ENCODE data around the gene LRRC8A. TPM values are rescaled to one million over a fixed set of nuclear protein-coding genes. Genes with fewer than 3 reads are reported as not detected.
A peak's percentile ranks its signal among the peaks of the same experiment; 100 is the strongest.

Gene LRRC8A
- total RNA-seq, 1 donor from 2014 or later = 44.4 TPM

DNA sequence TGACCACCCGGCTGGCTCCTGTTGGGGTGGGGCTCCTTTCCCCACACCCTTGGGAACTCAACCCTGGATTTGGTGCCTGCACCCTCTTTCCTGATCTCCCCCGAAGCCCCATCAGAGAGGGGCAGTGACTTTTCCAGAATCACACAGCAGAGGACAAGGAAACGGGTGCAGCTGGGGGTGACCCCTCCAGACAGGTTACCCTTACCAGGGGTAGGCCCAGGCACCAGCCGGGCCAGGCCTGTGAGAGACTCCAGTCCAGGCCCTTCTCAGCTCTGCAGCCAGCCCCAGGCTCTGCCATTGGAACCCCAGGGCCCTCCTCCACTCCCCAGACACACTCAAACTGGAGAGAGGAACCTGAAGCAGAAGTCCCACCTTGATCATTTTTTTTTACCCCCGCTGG is 19.9 kb downstream of the LRRC8A start:
- DNase-seq (ENCODE audit: low read depth) = no peak

DNA sequence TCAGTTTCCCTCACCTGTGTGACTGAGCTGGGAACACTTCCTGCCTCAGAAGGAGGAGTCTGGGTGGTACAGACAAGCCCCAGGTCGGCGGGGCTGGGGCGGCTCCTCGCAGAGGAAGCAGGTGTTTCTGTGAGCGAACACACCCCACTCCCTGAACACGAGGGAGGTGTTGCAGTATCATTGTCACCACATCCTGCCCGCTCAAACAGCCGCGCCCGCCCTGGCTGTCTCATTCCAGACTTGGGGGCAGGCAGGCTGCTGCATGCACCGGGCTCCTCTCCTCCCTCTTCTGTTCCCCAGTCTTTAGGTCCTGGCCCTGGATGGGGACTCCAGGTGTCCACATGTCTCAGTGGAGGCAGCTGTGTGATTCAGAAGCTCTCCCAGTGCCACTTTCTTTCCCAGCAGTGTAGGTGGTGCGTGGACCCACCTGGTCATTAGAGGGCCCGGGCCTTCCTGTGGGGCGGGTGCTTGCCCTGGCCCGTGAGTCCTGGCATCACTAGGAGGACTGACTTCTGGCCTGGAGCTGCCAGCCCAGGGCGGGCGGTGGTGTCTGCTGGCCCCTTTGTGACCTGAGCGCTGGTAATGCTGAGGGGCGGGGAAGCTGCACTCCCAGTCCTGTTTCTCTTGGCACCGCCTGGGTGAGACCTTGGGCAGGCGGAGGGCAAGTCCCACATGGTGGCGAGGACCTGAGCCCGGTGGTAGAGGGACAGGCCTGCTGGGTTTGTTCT is 20.6 kb downstream of the LRRC8A start:
- DNase-seq (ENCODE audit: low read depth) = no peak

DNA sequence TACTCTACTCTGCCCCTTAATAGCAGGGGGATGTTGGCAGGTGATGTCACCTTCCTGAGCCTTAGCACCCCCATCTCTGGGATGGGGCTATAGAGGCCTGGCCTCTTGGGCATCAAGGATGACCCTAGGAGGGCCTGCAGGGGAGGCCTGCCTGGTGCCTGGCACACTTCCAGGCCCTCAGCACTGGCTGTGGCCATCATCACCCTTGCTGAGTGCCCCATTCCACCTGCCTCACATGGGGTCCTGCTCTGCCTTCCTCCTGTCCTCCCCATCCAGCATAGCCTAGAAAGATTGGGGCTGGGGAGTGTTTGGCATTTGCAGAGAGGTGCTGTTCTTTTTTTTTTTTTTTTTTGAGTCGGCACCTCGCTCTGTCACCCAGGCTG is 21.1 kb downstream of the LRRC8A start:
- DNase-seq (ENCODE audit: low read depth) = no peak

DNA sequence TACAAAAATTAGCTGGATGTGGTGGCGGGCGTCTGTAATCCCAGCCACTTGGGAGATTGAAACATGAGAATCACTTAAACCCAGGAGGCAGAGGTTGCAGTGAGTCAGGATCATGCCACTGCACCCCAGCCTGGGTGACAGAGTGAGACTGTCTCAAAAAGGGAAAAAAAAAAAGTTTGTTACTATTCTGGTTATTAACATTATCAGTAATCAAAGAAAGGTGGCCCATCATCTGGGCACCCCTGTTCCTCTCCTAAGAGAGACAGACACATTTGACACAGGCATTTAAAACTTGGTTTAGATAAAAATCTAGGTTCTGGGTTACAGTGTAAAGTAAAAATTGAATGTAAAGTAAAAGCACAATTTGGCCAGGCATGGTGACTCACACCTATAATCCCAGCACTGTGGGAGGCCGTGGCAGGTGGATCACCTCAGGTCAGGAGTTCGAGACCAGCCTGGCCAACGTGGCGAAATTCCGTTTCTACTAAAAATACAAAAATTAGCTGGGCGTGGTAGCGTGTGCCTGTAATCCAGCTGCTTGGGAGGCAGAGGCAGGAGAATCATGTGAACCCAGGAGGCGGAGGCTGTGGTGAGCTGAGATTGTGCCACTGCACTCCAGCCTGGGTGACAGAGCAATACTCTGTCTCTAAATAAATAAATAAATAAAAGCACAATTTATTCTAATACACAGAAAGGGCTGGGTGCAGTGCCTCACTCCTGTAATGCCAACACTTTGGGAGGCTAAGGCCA is 22.1 kb downstream of the LRRC8A start:
- DNase-seq (ENCODE audit: low read depth) = no peak

DNA sequence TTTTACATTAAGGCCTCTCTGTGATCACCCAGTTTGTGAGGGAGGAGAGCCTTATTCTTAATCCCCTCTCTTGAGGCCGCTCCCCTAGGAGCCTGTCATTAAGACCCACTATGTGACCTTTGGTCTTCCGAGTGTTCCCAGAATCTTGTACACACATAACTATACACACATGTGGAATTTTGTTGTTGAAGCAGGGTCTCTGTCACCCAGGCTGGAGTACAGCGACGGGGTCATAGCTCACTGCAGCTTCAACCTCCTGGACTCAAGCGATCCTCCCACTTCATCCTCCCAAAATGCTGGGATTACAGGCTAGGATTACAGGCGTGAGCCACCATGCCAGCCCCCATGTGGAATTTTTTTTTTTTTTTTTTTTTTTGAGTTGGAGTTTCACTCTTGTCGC is 24.0 kb downstream of the LRRC8A start:
- no peak for DNase-seq (ENCODE audit: low read depth)

DNA sequence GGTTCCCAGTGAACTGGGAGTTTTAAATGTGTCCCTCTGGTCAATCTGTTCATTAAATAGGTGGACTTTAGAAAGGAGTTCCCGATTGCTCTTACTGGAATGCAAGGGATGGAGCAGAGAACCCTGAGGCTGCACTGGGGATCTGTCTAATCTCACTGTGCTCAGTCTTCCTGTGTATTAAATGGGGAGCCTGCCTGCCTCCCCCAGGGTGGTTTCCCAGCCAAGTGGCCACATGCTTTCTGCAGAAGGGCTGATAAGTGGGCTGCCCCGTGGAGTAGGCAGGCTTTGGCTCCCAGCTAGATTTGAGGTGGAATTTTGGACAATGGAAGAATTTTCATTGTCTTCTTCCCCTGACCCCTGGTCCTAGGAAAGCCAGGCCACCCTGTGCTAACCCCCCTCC is 24.8 kb downstream of the LRRC8A start:
- DNase-seq (ENCODE audit: low read depth) = no peak

DNA sequence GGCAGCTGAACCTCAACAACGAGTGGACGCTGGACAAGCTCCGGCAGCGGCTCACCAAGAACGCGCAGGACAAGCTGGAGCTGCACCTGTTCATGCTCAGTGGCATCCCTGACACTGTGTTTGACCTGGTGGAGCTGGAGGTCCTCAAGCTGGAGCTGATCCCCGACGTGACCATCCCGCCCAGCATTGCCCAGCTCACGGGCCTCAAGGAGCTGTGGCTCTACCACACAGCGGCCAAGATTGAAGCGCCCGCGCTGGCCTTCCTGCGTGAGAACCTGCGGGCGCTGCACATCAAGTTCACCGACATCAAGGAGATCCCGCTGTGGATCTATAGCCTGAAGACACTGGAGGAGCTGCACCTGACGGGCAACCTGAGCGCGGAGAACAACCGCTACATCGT is 26.4 kb downstream of the LRRC8A start:
- no peak for DNase-seq (ENCODE audit: low read depth)

DNA sequence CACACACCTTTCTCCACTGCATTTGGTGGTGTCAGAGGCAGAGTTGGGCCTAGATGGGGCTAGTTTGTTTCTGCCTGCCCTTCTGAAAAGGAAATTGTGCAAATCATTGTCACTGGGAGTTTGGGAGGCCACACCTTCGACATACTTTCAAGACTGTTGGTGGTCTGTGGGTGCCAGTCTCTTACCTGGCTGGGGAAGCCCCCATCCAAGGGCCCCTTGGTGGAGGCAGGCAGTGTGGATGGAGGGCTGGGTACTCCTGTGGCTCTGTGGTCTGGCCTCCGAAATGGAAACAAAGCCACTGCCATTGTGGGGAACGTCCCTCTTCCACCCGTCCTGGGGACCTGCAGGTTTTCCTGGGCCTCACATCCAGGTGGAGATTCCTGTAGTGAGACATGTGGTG is 27.9 kb downstream of the LRRC8A start:
- DNase-seq (ENCODE audit: low read depth) = no peak

DNA sequence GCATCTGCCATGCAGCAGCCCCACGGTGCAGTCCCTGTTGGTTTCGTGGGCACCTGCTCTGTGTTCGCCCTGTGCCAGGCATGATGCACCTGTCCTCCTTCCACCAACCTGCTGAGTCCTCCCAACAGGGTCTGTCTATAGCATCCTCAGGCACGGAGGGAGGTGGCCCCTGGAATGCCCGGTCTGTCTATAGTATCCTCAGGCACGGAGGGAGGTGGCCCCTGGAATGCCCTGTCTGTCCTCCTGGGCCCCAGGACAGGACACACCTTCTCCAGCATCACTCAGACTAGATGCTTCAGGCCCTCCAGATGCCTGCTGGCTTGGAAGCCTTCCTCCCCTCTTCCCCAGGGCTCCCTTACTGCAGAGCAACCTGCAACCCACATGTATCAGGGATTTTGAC is 29.0 kb downstream of the LRRC8A start:
- DNase-seq (ENCODE audit: low read depth) = no peak

DNA sequence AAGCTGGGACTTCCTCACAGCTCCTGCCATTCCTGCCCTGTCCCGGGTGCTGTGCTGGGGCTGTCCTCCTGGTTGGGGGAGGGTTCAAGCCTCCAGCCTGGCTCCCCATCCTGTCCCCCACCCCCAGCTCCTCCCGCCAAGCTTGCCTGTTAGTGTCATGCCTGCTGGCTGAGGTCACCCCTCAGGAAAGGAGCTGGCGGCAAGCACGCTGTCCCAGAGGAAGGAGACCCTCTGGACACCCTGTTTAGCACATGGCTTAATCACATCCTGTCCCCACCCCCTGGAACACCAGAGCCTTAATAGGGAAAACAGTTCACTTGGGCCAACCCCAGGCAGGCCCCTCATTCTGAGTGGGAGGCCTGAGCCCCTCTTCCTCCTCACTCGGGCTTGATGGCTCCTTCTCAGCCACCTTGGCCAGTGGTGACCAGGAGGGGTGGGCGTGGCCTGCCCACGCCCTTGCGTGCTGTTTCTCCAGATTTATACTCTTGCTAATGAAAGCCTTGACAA is 29.6 kb downstream of the LRRC8A start:
- peak; percentile 63 for DNase-seq (ENCODE audit: low read depth)

DNA sequence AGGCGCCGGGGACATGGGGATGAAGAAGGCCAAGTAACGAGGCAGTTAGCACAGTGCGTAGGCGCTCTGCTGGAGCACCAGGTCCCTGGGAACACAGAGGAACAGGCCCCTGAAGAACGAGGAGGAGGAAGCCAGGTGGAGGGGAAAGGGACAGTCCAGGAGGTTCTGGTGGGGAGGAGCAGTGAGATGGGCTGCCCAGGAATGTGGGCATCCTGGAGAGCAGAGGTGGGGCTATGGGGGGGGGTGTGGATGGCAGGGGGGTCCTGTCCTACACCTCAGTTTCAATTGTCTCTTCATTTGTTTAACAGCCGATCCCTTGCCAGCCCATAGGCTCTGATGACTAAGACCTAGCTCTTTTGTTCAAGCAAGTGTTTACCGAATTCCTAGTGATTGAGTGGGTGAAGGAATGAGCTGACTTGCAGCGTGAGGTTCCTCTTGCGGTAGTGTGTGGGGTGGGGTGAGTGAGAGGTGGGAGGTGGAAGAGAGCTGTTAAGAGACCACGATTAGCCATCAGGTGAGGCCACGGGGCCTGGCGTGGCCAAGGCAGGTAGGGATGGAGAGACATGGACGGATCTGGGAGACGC is 30.4 kb downstream of the LRRC8A start:
- peak; percentile 98 for DNase-seq (ENCODE audit: low read depth)

DNA sequence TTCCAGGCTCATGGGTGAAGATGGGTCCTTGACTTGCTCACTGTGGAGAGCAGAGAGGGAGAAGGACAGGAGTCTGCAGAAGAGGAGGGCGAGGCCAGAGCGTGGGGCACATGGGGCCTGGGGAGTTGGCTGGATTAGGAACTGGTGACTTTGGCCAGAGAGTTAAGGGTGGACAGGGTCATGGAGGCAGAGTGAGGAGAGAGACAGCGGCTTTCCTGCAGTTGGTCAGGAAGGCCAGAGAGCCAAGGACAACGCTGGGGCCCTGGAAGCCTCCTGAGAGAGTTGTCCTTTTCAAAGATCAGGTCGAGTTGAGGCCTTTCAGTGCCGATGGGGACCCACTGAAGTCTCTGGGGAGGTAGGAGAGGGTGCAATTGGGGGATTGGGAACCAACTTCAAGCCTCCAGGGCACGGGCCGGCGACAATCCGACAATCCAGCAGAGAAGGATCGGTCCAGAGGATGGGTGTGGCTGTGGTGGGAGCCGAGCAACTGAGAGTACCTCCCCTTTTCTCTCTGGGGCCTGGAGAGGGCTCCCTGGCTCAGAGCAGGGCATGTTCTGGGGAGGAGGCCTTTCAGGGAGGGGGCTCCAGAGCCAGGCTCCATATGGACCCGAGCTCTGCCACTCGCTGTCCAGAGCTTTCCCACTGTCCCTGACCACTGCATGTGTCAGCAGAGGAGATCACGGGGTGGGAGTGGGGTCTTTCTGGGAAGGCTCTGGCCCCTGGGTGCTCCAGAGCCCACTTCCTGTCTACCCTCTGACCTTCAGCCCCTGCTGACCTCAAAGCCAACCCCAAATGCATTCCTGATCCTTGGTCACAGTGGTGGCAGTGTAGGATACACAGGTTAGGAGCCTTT is 31.3 kb downstream of the LRRC8A start:
- no peak for DNase-seq (ENCODE audit: low read depth)

DNA sequence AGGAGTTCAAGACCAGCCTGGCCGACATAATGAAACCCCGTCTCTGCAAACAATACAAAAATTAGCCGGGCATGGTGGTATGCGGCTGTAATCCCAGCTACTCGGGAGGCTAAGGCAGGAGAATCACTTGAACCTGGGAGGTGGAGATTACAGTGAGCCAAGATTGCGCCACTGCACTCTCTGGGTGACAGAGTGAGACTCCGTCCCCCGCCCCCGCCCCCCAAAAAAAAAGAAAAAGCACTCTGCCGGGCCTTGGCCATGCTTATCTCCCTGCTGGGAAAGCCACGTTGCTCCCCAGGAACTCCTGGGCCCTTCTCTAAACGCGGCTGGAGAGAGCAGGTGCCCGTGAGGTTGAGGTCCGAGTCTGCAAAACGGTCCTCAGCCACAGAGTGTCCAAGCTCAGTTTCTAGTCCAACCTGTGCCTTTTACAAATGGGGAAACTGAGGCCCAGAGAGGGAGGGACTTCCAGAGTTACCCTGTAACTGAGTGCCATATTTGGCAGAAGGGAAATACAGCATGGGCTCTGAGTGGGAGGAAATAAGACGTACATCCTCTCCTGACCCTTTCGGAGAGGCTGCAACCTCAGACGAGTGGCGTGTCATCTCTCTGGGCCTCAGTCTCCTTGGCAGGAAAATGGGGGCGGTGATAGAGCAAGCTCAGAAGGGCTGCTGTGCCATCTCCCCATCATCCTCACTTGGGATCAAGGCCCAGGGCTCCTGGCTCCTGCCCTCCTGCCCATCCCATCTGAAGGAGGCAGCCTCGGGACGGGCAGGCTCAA is 32.3 kb downstream of the LRRC8A start:
- no peak for DNase-seq (ENCODE audit: low read depth)

DNA sequence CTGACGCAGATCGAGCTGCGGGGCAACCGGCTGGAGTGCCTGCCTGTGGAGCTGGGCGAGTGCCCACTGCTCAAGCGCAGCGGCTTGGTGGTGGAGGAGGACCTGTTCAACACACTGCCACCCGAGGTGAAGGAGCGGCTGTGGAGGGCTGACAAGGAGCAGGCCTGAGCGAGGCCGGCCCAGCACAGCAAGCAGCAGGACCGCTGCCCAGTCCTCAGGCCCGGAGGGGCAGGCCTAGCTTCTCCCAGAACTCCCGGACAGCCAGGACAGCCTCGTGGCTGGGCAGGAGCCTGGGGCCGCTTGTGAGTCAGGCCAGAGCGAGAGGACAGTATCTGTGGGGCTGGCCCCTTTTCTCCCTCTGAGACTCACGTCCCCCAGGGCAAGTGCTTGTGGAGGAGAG is 34.3 kb downstream of the LRRC8A start:
- DNase-seq (ENCODE audit: low read depth) = no peak

DNA sequence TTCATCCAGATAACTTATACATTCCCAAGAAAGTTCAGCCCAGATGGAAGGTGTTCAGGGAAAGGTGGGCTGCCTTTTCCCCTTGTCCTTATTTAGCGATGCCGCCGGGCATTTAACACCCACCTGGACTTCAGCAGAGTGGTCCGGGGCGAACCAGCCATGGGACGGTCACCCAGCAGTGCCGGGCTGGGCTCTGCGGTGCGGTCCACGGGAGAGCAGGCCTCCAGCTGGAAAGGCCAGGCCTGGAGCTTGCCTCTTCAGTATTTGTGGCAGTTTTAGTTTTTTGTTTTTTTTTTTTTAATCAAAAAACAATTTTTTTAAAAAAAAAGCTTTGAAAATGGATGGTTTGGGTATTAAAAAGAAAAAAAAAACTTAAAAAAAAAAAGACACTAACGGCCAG is 34.8 kb downstream of the LRRC8A start:
- no peak for DNase-seq (ENCODE audit: low read depth)

DNA sequence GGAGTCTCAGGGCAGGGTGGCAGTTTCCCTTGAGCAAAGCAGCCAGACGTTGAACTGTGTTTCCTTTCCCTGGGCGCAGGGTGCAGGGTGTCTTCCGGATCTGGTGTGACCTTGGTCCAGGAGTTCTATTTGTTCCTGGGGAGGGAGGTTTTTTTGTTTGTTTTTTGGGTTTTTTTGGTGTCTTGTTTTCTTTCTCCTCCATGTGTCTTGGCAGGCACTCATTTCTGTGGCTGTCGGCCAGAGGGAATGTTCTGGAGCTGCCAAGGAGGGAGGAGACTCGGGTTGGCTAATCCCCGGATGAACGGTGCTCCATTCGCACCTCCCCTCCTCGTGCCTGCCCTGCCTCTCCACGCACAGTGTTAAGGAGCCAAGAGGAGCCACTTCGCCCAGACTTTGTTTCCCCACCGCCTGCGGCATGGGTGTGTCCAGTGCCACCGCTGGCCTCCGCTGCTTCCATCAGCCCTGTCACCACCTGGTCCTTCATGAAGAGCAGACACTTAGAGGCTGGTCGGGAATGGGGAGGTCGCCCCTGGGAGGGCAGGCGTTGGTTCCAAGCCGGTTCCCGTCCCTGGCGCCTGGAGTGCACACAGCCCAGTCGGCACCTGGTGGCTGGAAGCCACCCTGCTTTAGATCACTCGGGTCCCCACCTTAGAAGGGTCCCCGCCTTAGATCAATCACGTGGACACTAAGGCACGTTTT is 35.4 kb downstream of the LRRC8A start:
- no peak for DNase-seq (ENCODE audit: low read depth)

DNA sequence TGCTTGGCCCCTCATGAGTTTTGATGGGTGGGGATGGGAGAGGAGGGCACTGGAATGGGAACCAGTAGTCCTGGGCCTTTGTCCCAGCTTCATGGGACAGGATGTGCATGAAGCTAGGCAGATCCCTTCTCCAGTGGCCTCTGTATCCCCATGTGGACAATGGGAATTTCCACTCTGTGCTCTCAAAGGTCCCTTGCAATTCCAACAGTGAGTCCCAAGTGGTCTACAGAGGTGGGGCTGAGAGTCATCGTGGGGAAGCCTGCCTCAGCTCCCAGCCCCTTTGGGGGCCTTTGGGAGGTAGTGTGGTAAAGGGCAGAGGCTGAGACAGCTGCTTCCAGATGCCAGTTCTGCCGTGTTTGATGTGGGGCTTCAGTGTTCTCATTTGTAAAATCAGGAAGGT is 37.0 kb downstream of the LRRC8A start:
- DNase-seq (ENCODE audit: low read depth) = no peak

DNA sequence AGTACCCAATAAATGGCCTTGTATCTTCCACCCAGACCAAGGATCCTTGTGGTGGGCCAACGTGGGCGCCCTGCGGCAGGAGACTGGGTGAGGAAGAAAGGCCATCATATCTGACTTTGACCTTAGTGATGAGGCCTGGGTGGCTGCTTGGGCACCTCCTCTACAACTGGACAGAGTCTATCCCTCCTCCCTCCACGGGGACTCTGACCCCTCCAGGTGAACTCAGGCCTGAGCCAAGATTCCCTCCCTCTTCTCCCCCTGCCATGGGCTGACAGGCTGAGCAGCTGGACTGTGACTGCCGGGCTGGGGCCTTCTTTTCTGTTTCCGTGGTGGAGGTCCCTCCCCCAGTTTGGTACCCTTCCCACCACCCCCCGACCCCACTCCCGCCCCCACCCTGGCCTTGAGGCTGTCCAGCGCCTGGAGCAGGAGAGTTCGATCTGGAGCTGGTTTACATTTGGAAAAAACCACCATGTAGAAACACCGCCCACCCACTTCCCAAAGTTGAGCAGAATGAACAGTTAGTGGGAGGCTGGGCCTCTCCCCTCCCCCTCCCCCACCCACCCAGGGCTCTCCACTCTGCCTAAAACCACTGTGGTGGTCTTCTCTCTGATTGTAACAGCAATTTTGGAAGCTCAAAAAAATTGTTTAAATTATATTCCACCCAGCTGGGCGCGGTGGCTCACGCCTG is 37.6 kb downstream of the LRRC8A start:
- DNase-seq (ENCODE audit: low read depth) = no peak

DNA sequence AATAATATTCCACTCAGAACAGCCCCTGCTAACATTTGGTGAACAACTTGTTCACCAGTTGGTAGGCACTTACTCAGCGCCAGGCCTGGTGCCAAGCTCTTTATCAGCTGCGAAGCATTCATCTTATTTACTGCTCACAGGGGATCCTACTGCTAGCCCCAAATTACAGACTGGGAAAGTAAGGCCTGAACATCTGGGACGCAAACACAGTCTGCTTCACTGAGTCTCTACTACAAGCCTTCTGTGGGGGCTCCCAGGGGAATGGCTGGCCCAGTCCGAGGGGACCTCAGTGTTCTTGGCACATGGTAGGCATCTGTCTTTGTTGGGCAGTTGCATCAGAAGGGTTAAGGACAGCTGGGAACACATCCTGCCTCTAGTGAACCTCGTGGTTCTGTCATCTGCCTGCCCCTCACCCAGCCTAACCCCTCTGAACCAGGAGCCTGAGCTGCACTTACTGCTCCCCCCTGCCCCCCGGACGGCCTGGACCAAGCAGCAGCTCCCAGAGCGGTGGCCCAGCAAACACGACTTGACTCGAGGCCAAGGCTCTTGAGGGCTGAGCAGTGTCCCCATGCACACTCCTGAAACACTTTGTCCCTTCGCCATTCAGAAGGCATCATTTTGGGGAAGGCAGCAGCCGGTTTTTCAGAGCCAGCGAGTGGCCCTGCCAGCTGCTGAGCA is 38.6 kb downstream of the LRRC8A start, which contains the start of gene PHYHD1:
Gene PHYHD1 (plus strand): TSS at position 602 of the 678 bp plus-strand sequence. CDS start 1,342 bp downstream, outside the sequence.
- DNase-seq (ENCODE audit: low read depth) = no peak
